IMR-90 (cell line): ENCODE results near the gene ASB16. TPM values are rescaled to one million over a fixed set of nuclear protein-coding genes. Genes with fewer than 3 reads are reported as not detected.

ENCODE experiments used
- ATAC-seq: fragments of 200-7000 bp; cut with Tn5 transposase; 2 replicates; pipeline ENCODE4 v1.9.1; 2020; ENCODE audit warnings: low read depth, mild to moderate bottlenecking, moderate library complexity
- BruUV-seq: library from RNA; stranded (reverse); fragments of 400-500 nt; replicated peaks from 2 replicates; lab custom pipeline; 2021; lab: Mats Ljungman, UMichigan
- CTCF ChIA-PET: fragments of 300-600 bp; formaldehyde crosslinking; extraction: SDS; loops from one replicate; lab custom pipeline; 2021; ENCODE audit warnings: antibody characterized with exemption; lab: Yijun Ruan, JAX
- POLR2A ChIA-PET: fragments of 300-600 bp; sonication (Branson Sonifier 250); formaldehyde crosslinking; loops from one replicate; lab custom pipeline; 2022; ENCODE audit warnings: antibody characterized with exemption; ENCODE audit not compliant: unreplicated experiment; lab: Charles Lee
- DNase-seq: peaks from one replicate; pipeline ENCODE4 v3.0.0; 2013
- H2AFZ ChIP-seq: replicated peaks from 2 replicates; pipeline ENCODE3; 2013; ENCODE audit warnings: low read length, mild to moderate bottlenecking; ENCODE audit not compliant: poor library complexity
- H2AK5ac ChIP-seq: 2 replicates; pipeline ENCODE4 v1.6.1; 2013; ENCODE audit warnings: low read depth, low read length, inconsistent platforms
- H2AK9ac ChIP-seq: replicated peaks from 2 replicates; pipeline ENCODE3; 2013; ENCODE audit warnings: mild to moderate bottlenecking, low read depth, low read length, moderate library complexity; ENCODE audit not compliant: poor library complexity
- H2BK120ac ChIP-seq: 2 replicates; pipeline ENCODE4 v1.6.1; 2013; ENCODE audit warnings: low read depth, low read length, inconsistent platforms
- H2BK15ac ChIP-seq: 3 replicates; pipeline ENCODE4 v1.6.1; 2013; ENCODE audit warnings: low read depth, low read length, inconsistent platforms
- H2BK20ac ChIP-seq: 2 replicates; pipeline ENCODE4 v1.6.1; 2013; ENCODE audit warnings: low read depth, mild to moderate bottlenecking, inconsistent platforms, low read length, moderate library complexity
- H2BK5ac ChIP-seq: 2 replicates; pipeline ENCODE4 v1.6.1; 2013; ENCODE audit warnings: mild to moderate bottlenecking, low read depth, low read length, inconsistent platforms; ENCODE audit not compliant: poor library complexity, severe bottlenecking
- H3K14ac ChIP-seq: replicated peaks from 2 replicates; pipeline ENCODE4 v1.6.1; 2013; ENCODE audit warnings: low read depth, low read length, inconsistent platforms
- H3K18ac ChIP-seq: 2 replicates; pipeline ENCODE4 v1.6.1; 2013; ENCODE audit warnings: low read depth, low read length, control low read depth
- H3K23ac ChIP-seq: 2 replicates; pipeline ENCODE4 v1.6.1; 2013; ENCODE audit warnings: low read depth, low read length, inconsistent platforms
- H3K27ac ChIP-seq: 2 replicates; pipeline ENCODE4 v1.5.1; 2013; ENCODE audit warnings: mild to moderate bottlenecking, control low read depth, low read length; ENCODE audit not compliant: insufficient read depth
- H3K27me3 ChIP-seq: 2 replicates; pipeline ENCODE4 v1.6.1; 2013; ENCODE audit warnings: low read length; ENCODE audit not compliant: control insufficient read depth, insufficient read depth
- H3K36me3 ChIP-seq: 2 replicates; pipeline ENCODE4 v1.6.1; 2013; ENCODE audit warnings: low read length, mixed read lengths; ENCODE audit not compliant: control insufficient read depth, insufficient read depth
- H3K4ac ChIP-seq: 2 replicates; pipeline ENCODE4 v1.6.1; 2013; ENCODE audit warnings: low read depth, low read length, inconsistent platforms
- H3K4me1 ChIP-seq: 2 replicates; pipeline ENCODE4 v1.6.1; 2013; ENCODE audit warnings: low read length, mixed read lengths; ENCODE audit not compliant: control insufficient read depth, insufficient read depth
- H3K4me2 ChIP-seq: 2 replicates; pipeline ENCODE4 v1.6.1; 2013; ENCODE audit warnings: low read depth, mild to moderate bottlenecking, control low read depth, low read length, moderate library complexity
- H3K4me3 ChIP-seq: 2 replicates; pipeline ENCODE4 v1.5.1; 2013; ENCODE audit warnings: low read depth, mild to moderate bottlenecking, control low read depth, low read length, moderate library complexity; ENCODE audit not compliant: insufficient read depth
- H3K56ac ChIP-seq: 2 replicates; pipeline ENCODE4 v1.6.1; 2013; ENCODE audit warnings: low read length, inconsistent platforms; ENCODE audit not compliant: insufficient read depth; ENCODE audit errors: extremely low read depth
- H3K79me1 ChIP-seq, 2 experiments: 2 replicates each; pipeline ENCODE4 v1.6.1; 2013; ENCODE audit warnings: low read length in 2 of 2, inconsistent platforms in 1 of 2, low read depth in 1 of 2
- H3K9ac ChIP-seq: 2 replicates; pipeline ENCODE4 v1.6.1; 2013; ENCODE audit warnings: low read depth, low read length, control low read depth
- H3K9me1 ChIP-seq: 2 replicates; pipeline ENCODE4 v1.6.1; 2013; ENCODE audit warnings: low read length, inconsistent platforms; ENCODE audit not compliant: insufficient read depth
- H3K9me3 ChIP-seq: 2 replicates; pipeline ENCODE4 v1.6.1; 2013; ENCODE audit warnings: low read length; ENCODE audit not compliant: control insufficient read depth, insufficient read depth
- H4K20me1 ChIP-seq: 2 replicates; pipeline ENCODE4 v1.6.1; 2013; ENCODE audit warnings: low read length, inconsistent platforms; ENCODE audit not compliant: insufficient read depth
- H4K5ac ChIP-seq: 2 replicates; pipeline ENCODE4 v1.6.1; 2013; ENCODE audit warnings: mild to moderate bottlenecking, low read depth, low read length, control low read depth
- H4K8ac ChIP-seq, 2 experiments: 2 replicates each; pipeline ENCODE4 v1.6.1; 2013; ENCODE audit warnings: low read depth in 2 of 2, low read length in 2 of 2, control low read depth in 1 of 2, inconsistent platforms in 1 of 2
- H4K91ac ChIP-seq: 2 replicates; pipeline ENCODE4 v1.6.1; 2013; ENCODE audit warnings: low read depth, low read length, inconsistent platforms; ENCODE audit not compliant: insufficient read depth
- BHLHE40 ChIP-seq: fragments of 150-350 bp; IDR thresholded peaks from 2 replicates; pipeline ENCODE4 v1.6.1; 2016; ENCODE audit warnings: mild to moderate bottlenecking, low read depth, low read length
- CEBPB ChIP-seq: IDR thresholded peaks from 2 replicates; pipeline ENCODE4 v1.6.1; 2012; ENCODE audit warnings: low read depth, low read length, improper control_type of control experiment
- CHD1 ChIP-seq: IDR thresholded peaks from 2 replicates; pipeline ENCODE4 v1.6.1; 2012; ENCODE audit warnings: low read depth, low read length, improper control_type of control experiment
- CTCF ChIP-seq: conservative IDR thresholded peaks from 2 replicates; pipeline ENCODE4 v1.5.1; 2012; ENCODE audit warnings: mild to moderate bottlenecking, low read depth, low read length, improper control_type of control experiment
- ELK1 ChIP-seq: fragments of 150-350 bp; IDR thresholded peaks from 2 replicates; pipeline ENCODE4 v1.6.1; 2016; ENCODE audit warnings: low read depth, mild to moderate bottlenecking, low read length, moderate library complexity, borderline replicate concordance
- FOS ChIP-seq: fragments of 150-350 bp; IDR thresholded peaks from 2 replicates; pipeline ENCODE4 v1.6.1; 2016; ENCODE audit warnings: low read depth, low read length
- MAFK ChIP-seq: IDR thresholded peaks from 2 replicates; pipeline ENCODE4 v1.6.1; 2012; ENCODE audit warnings: low read depth, low read length, improper control_type of control experiment
- NFE2L2 ChIP-seq: fragments of 150-350 bp; IDR thresholded peaks from 2 replicates; pipeline ENCODE4 v1.6.1; 2016; ENCODE audit warnings: low read depth, mild to moderate bottlenecking, low read length
- POLR2A ChIP-seq: IDR thresholded peaks from 2 replicates; pipeline ENCODE4 v1.6.1; 2012; ENCODE audit warnings: mild to moderate bottlenecking, low read depth, low read length
- RAD21 ChIP-seq: IDR thresholded peaks from 2 replicates; pipeline ENCODE4 v1.6.1; 2012; ENCODE audit warnings: low read length, improper control_type of control experiment
- RCOR1 ChIP-seq: IDR thresholded peaks from 2 replicates; pipeline ENCODE4 v1.6.1; 2012; ENCODE audit warnings: mild to moderate bottlenecking, low read length, improper control_type of control experiment; ENCODE audit not compliant: insufficient replicate concordance
- SMC3 ChIP-seq: fragments of 150-350 bp; IDR thresholded peaks from 2 replicates; pipeline ENCODE4 v1.6.1; 2016; ENCODE audit warnings: low read depth, mild to moderate bottlenecking, antibody characterized with exemption, low read length, moderate library complexity
- USF2 ChIP-seq: fragments of 150-350 bp; IDR thresholded peaks from 2 replicates; pipeline ENCODE4 v1.6.1; 2017; ENCODE audit warnings: mild to moderate bottlenecking, antibody characterized with exemption, low read length, low read depth
- WGBS, 2 experiments: methylation state at CpG; one replicate each; pipeline versions ENCODE4 v1.1.5 to v1.1.7; 2013; ENCODE audit warnings: missing lambda C conversion rate in 2 of 2; ENCODE audit not compliant: insufficient read length in 1 of 2; ENCODE audit errors: extremely low coverage in 2 of 2; 5-methylcytosine and 5-hydroxymethylcytosine counted together
- dilution Hi-C: fragments of 300-500 bp; cut with HindIII; formaldehyde crosslinking; loops from one replicate; pipeline ENCODE4 v1.14.3; 2018; ENCODE audit warnings: low sequenced_read_pairs; ENCODE audit not compliant: unreplicated experiment
- in situ Hi-C: fragments of 300-500 bp; cut with MboI; formaldehyde crosslinking; loops from 3 replicates; pipeline ENCODE4 v1.14.3; 2019; ENCODE audit warnings: low sequenced_read_pairs, inconsistent platforms, mixed read lengths
- intact Hi-C: fragments of 100-400 bp; cut with micrococcal nuclease; formaldehyde crosslinking; loops from 2 replicates; pipeline ENCODE4 v1.10.0; 2022
- polyA plus RNA-seq, 3 experiments: library from polyadenylated mRNA; depleted of rRNA; stranded (reverse); fragments of >200 nt; gene quantifications; 2 replicates each; pipeline ENCODE4 v1.2.3, GENCODE V29; 2012; ENCODE audit warnings: low replicate concordance in 1 of 3
- total RNA-seq: library from RNA; depleted of rRNA; stranded (reverse); fragments of >200 nt; gene quantifications from 2 replicates; pipeline ENCODE4 v1.2.3, GENCODE V29; 2012

Gene ASB16
- total and polyA plus RNA-seq, 2 of the 4 experiments (the other 2 are of a cell fraction) = 0.05 TPM; not detected in 1

GRCh38 chr17:44218344-44219107, 48.0 kb downstream of the ASB16 start:
- peak overlapping the region; percentile 15 to 86; a peak in 3 of 4 replicates for H4K8ac ChIP-seq
- peak overlapping the region; percentile 77 for H2AFZ ChIP-seq
- H3K36me3 ChIP-seq = peaks cover 34% of the 10 kb centered on the region
- peak; percentile 83 for DNase-seq
- H3K9ac ChIP-seq = peak overlapping the region; percentile 86
- H4K5ac ChIP-seq = no peak overlapping the region
- ChIA-PET CTCF (interaction anchor here (1.0 kb wide), 1 partner anchor 9 kb away, joined by 6 read pairs; no protein-coding TSS in a partner anchor), POLR2A (interaction anchor here (0.6 to 0.7 kb wide), 5 partner anchors 10 to 119 kb away, joined by 3 to 14 read pairs (median 8); no protein-coding TSS in a partner anchor)
- no peaks in the 10 kb centered on the region for H3K9me3 ChIP-seq
- H3K4me2 ChIP-seq = peak overlapping the region; percentile 90
- H3K23ac ChIP-seq = peak overlapping the region; percentile 62; the same call in 1 of the 2 replicates
- peak overlapping the region; percentile 65 for H2AK5ac ChIP-seq
- H4K91ac ChIP-seq = peak overlapping the region; percentile 7; the same call in 1 of the 2 replicates
- no TSS peak for BruUV-seq
- peak overlapping the region; percentile 61 for H3K4me3 ChIP-seq
- intact Hi-C loops (loop anchor here (1.0 to 10.0 kb wide), 2 partner anchors 107 to 286 kb away; partner anchors contain the start of gene GPATCH8), in situ Hi-C loops (loop anchor here (25.0 kb wide), 2 partner anchors 294 to 419 kb away; partner anchors contain the start of gene GPATCH8), dilution Hi-C loops (no loop called here)
- peaks cover 12% of the 10 kb centered on the region for H3K4me1 ChIP-seq
- no peak overlapping the region for H2BK15ac ChIP-seq
- H3K4ac ChIP-seq = peak overlapping the region; percentile 73
- peak overlapping the region; percentile 92 for H3K27ac ChIP-seq
- H3K56ac ChIP-seq = peak overlapping the region; percentile 48; the same call in 1 of the 2 replicates
- H2BK5ac ChIP-seq = peak overlapping the region; percentile 78
- peak overlapping the region; percentile 94 for H2AK9ac ChIP-seq
- no peak overlapping the region for H2BK20ac ChIP-seq
- H3K18ac ChIP-seq = peak overlapping the region; percentile 3; the same call in 1 of the 2 replicates
- H3K27me3 ChIP-seq = no peaks in the 10 kb centered on the region
- 0% methylated on average over 2 of the region's 89 CpGs; no CpG with 5 or more reads in 1 of the 2 experiments for WGBS, 2 experiments
- peak; percentile 66 for ATAC-seq
- H4K20me1 ChIP-seq = peaks cover 28% of the 10 kb centered on the region
- H3K9me1 ChIP-seq = peaks cover 20% of the 10 kb centered on the region
- peak overlapping the region; percentile 79 for H3K14ac ChIP-seq
- H2BK120ac ChIP-seq = no peak overlapping the region
- peaks cover 32 to 66% of the 10 kb centered on the region in 2 experiments for H3K79me1 ChIP-seq
- no peak for TF ChIP-seq CEBPB
- no peak for TF ChIP-seq CHD1
- TF ChIP-seq POLR2A = peak; percentile 42; the same call in 1 of the 2 replicates
- TF ChIP-seq FOS = no peak
- peak; percentile 43; the same call in 1 of the 2 replicates for TF ChIP-seq SMC3
- no peak for TF ChIP-seq BHLHE40
- no peak for TF ChIP-seq NFE2L2
- no peak for TF ChIP-seq RCOR1
- TF ChIP-seq ELK1 = no peak
- TF ChIP-seq RAD21 = peak; percentile 31
- TF ChIP-seq MAFK = no peak
- no peak for TF ChIP-seq USF2
- peak; percentile 66 for TF ChIP-seq CTCF
